ENCODE results near the gene AADACL4. TPM values are rescaled to one million over a fixed set of nuclear protein-coding genes. Genes with fewer than 3 reads are reported as not detected.

The AADACL4 gene
- total and polyA plus RNA-seq, 9 of the 15 experiments (the other 6 are each of a cell fraction or from before 2014, with no cell fraction given) = not detected

DNA sequence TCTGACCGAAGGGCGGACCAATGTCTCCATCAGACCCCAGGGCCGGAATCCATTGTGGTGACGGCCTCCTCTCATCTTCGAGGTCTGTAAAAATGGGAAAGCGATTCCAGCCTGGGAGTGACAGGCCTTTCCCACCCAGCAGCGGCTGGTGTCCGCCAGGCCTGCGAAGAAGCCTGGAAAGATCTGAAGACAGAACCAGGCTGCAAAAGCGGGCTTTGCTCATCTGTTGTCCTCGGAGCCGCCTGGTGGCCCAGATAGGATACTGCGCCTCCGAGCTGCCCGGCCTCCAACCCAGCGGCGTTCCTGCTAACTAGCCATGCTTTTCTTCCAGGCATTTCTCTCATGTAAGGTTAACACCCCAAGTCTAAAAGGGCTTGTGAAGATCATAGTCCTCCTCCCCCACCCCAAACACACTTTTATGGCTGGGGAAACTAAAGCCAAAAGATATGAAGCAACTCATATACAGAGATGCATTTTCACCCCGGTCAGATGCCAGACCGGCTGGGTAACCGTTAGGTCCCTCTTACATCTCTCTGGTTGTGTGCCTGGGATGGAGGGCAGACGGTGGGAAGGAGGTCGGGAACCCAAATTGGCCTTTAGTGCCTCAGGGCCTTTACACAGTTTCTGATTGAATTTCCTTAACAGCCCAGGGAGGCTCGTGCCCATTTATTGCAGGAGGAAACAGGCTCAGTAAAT lies 23.9 kb upstream of the AADACL4 start (continued):
- TF ChIP-seq, protein P1, sequence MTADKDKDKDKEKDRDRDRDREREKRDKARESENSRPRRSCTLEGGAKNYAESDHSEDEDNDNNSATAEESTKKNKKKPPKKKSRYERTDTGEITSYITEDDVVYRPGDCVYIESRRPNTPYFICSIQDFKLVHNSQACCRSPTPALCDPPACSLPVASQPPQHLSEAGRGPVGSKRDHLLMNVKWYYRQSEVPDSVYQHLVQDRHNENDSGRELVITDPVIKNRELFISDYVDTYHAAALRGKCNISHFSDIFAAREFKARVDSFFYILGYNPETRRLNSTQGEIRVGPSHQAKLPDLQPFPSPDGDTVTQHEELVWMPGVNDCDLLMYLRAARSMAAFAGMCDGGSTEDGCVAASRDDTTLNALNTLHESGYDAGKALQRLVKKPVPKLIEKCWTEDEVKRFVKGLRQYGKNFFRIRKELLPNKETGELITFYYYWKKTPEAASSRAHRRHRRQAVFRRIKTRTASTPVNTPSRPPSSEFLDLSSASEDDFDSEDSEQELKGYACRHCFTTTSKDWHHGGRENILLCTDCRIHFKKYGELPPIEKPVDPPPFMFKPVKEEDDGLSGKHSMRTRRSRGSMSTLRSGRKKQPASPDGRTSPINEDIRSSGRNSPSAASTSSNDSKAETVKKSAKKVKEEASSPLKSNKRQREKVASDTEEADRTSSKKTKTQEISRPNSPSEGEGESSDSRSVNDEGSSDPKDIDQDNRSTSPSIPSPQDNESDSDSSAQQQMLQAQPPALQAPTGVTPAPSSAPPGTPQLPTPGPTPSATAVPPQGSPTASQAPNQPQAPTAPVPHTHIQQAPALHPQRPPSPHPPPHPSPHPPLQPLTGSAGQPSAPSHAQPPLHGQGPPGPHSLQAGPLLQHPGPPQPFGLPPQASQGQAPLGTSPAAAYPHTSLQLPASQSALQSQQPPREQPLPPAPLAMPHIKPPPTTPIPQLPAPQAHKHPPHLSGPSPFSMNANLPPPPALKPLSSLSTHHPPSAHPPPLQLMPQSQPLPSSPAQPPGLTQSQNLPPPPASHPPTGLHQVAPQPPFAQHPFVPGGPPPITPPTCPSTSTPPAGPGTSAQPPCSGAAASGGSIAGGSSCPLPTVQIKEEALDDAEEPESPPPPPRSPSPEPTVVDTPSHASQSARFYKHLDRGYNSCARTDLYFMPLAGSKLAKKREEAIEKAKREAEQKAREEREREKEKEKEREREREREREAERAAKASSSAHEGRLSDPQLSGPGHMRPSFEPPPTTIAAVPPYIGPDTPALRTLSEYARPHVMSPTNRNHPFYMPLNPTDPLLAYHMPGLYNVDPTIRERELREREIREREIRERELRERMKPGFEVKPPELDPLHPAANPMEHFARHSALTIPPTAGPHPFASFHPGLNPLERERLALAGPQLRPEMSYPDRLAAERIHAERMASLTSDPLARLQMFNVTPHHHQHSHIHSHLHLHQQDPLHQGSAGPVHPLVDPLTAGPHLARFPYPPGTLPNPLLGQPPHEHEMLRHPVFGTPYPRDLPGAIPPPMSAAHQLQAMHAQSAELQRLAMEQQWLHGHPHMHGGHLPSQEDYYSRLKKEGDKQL (CRISPR knock-in tag; IDR thresholded peaks at IDR 0.05; ENCODE audit: borderline replicate concordance) = no peak
- TF ChIP-seq, protein P2, sequence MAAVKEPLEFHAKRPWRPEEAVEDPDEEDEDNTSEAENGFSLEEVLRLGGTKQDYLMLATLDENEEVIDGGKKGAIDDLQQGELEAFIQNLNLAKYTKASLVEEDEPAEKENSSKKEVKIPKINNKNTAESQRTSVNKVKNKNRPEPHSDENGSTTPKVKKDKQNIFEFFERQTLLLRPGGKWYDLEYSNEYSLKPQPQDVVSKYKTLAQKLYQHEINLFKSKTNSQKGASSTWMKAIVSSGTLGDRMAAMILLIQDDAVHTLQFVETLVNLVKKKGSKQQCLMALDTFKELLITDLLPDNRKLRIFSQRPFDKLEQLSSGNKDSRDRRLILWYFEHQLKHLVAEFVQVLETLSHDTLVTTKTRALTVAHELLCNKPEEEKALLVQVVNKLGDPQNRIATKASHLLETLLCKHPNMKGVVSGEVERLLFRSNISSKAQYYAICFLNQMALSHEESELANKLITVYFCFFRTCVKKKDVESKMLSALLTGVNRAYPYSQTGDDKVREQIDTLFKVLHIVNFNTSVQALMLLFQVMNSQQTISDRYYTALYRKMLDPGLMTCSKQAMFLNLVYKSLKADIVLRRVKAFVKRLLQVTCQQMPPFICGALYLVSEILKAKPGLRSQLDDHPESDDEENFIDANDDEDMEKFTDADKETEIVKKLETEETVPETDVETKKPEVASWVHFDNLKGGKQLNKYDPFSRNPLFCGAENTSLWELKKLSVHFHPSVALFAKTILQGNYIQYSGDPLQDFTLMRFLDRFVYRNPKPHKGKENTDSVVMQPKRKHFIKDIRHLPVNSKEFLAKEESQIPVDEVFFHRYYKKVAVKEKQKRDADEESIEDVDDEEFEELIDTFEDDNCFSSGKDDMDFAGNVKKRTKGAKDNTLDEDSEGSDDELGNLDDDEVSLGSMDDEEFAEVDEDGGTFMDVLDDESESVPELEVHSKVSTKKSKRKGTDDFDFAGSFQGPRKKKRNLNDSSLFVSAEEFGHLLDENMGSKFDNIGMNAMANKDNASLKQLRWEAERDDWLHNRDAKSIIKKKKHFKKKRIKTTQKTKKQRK (IDR thresholded peaks at IDR 0.05; ENCODE audit: borderline replicate concordance, low read depth, low read length) = no peak
- TF ChIP-seq, protein P3, sequence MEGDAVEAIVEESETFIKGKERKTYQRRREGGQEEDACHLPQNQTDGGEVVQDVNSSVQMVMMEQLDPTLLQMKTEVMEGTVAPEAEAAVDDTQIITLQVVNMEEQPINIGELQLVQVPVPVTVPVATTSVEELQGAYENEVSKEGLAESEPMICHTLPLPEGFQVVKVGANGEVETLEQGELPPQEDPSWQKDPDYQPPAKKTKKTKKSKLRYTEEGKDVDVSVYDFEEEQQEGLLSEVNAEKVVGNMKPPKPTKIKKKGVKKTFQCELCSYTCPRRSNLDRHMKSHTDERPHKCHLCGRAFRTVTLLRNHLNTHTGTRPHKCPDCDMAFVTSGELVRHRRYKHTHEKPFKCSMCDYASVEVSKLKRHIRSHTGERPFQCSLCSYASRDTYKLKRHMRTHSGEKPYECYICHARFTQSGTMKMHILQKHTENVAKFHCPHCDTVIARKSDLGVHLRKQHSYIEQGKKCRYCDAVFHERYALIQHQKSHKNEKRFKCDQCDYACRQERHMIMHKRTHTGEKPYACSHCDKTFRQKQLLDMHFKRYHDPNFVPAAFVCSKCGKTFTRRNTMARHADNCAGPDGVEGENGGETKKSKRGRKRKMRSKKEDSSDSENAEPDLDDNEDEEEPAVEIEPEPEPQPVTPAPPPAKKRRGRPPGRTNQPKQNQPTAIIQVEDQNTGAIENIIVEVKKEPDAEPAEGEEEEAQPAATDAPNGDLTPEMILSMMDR (IDR thresholded peaks at IDR 0.05 in 2 of 3, conservative IDR thresholded peaks at IDR 0.05 in 1 of 3; ENCODE audit: insufficient read depth in 2 of 3, low read depth in 1 of 3, low read length in 3 of 3) = peak; percentile 95 to 99 (median 98)
- TF ChIP-seq, protein P4, sequence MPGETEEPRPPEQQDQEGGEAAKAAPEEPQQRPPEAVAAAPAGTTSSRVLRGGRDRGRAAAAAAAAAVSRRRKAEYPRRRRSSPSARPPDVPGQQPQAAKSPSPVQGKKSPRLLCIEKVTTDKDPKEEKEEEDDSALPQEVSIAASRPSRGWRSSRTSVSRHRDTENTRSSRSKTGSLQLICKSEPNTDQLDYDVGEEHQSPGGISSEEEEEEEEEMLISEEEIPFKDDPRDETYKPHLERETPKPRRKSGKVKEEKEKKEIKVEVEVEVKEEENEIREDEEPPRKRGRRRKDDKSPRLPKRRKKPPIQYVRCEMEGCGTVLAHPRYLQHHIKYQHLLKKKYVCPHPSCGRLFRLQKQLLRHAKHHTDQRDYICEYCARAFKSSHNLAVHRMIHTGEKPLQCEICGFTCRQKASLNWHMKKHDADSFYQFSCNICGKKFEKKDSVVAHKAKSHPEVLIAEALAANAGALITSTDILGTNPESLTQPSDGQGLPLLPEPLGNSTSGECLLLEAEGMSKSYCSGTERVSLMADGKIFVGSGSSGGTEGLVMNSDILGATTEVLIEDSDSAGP (CRISPR knock-in tag; IDR thresholded peaks at IDR 0.05) = no peak
- TF ChIP-seq HLTF (IDR thresholded peaks at IDR 0.05) = no peak
- no peak for TF ChIP-seq EP400 (IDR thresholded peaks at IDR 0.05)
- TF ChIP-seq POLR2AphosphoS2 (IDR thresholded peaks at IDR 0.05; ENCODE audit: low read length) = 0 out of 2 replicates have a peak, but pooled peaks have one; percentile 21

Measured in K562 (cell line).